Esophagus squamous epithelium (tissue), 4 donors: Measurements from ENCODE around the gene ZNF592.

Source experiments
- CTCF ChIP-seq, 6 experiments: fragments of 450-650 bp in 4 of 6; fragments of 200-600 bp in 2 of 6; sonication (generic) in 2 of 6; IDR thresholded peaks; one replicate each; pipeline ENCODE4 v1.5.1; 2016 to 2019; ENCODE audit warnings: antibody characterized with exemption in 6 of 6, mild to moderate bottlenecking in 4 of 6, moderate library complexity in 4 of 6
- POLR2A ChIP-seq, 4 donors: fragments of 450-650 bp; IDR thresholded peaks; one replicate each; pipeline ENCODE4 v1.6.1; 2017; ENCODE audit warnings: antibody characterized with exemption in 4 of 4, mild to moderate bottlenecking in 4 of 4, moderate library complexity in 3 of 4

- TF ChIP-seq CTCF (IDR thresholded peaks at IDR 0.05) = no peak
- TF ChIP-seq POLR2A (IDR thresholded peaks at IDR 0.05) = no peak
Observed at GRCh38 chr15:84830036-84830435, 81.6 kb downstream of the ZNF592 start.
